ENCODE results near the gene LCE5A. TPM values are rescaled to one million over a fixed set of nuclear protein-coding genes. Genes with fewer than 3 reads are reported as not detected.
"Not testable (repeated sequence)": the region's sequence is repeated elsewhere in the genome, so short reads cannot be mapped to it uniquely, and the experiment has no call there.

The LCE5A gene
- total RNA-seq, 4 donors from 2014 or later = 1.2 TPM; not detected in 3

DNA sequence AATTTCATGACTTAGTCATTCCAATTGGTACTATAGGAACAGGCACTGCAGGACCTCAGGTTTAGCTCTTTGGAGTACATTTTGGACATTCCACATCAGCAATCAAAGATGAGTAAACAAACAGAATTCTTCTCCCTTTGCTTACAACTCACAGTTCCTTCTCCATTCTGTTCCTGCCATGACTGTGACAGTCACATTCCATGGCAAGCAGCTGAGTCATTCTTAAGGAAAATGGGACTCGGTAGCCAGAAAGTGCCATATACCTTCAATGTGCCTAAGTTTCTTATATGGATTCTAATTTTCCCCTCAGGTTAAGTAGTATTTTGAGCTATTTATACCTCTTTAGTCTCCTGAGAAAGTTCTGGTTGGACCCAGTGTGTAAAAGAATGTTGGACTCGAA lies 29.3 kb downstream of the LCE5A start:
- Histone ChIP-seq H3K4me3 (no peak overlapping the region), H3K27me3 (peaks cover 0 to 16% (median 0%) of the 10 kb centered on the region in 4 donors), H3K4me1 (no peaks in the 10 kb centered on the region), H3K36me3 (no peaks in the 10 kb centered on the region), H3K27ac (no peak overlapping the region), H3K9me3 (no peaks in the 10 kb centered on the region)
- 40 to 57% methylated on average over 2 of the region's 2 CpGs for WGBS, 2 donors
- TF ChIP-seq, protein P1, sequence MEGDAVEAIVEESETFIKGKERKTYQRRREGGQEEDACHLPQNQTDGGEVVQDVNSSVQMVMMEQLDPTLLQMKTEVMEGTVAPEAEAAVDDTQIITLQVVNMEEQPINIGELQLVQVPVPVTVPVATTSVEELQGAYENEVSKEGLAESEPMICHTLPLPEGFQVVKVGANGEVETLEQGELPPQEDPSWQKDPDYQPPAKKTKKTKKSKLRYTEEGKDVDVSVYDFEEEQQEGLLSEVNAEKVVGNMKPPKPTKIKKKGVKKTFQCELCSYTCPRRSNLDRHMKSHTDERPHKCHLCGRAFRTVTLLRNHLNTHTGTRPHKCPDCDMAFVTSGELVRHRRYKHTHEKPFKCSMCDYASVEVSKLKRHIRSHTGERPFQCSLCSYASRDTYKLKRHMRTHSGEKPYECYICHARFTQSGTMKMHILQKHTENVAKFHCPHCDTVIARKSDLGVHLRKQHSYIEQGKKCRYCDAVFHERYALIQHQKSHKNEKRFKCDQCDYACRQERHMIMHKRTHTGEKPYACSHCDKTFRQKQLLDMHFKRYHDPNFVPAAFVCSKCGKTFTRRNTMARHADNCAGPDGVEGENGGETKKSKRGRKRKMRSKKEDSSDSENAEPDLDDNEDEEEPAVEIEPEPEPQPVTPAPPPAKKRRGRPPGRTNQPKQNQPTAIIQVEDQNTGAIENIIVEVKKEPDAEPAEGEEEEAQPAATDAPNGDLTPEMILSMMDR (IDR thresholded peaks at IDR 0.05) = no peak
- no peak for TF ChIP-seq POLR2A (IDR thresholded peaks at IDR 0.05)
- intact Hi-C loops (cut with DNase I) = no loop called here
- DNase-seq = no peak

DNA sequence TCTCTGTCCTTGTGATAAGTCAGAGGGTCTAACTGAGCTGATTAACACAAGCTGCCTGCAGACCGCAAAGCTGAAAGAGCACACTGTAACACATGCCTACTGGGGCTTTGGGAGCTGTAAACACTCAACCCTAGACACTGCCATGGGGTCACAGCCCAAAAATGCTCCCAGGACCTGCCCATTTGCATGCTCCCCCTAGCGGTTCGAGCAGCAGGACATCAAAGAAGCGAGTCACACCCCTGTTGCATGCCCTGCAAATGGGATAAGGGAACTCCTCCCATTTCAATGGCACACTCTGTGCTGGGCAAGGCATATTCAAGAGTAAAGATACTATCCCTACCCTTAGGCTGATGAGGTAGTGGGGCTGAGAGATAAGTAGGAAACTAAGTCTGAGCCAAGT lies 33.2 kb downstream of the LCE5A start:
- H3K36me3 ChIP-seq = no peaks in the 10 kb centered on the region
- H3K4me3 ChIP-seq = no peak overlapping the region
- H3K9me3 ChIP-seq = no peaks in the 10 kb centered on the region
- no peak overlapping the region for H3K27ac ChIP-seq
- intact Hi-C loops (cut with DNase I) = no loop called here
- 27 to 47% methylated on average over 3 to 4 of the region's 4 CpGs for WGBS, 2 donors
- peaks cover 0 to 10% (median 0%) of the 10 kb centered on the region in 4 donors for H3K27me3 ChIP-seq
- H3K4me1 ChIP-seq = no peaks in the 10 kb centered on the region
- no peak for TF ChIP-seq POLR2A (IDR thresholded peaks at IDR 0.05)
- TF ChIP-seq, protein P1 (IDR thresholded peaks at IDR 0.05) = peak in 1 of 6 experiments; percentile 40
- DNase-seq = no peak

DNA sequence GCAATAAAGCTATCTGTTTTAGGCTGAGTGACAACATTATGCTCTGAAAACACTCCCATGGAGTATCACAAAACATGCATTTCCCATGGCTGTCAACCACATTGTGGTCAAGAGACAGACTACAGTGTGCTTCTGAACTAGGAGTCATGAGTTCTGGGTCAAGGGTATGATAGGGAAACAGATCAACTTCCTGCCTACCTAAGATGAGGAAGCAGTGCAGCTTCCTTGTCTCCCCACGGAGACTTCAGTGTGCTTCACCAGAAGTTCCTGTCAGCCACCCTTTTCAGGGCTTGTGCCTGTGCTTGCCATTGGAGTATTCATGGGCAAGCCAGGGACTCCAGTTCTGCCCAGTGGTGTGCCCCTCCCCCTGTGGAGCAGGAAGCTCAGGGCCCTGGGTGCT lies 36.1 kb downstream of the LCE5A start:
- Histone ChIP-seq H3K27me3 (peaks cover 0 to 6% (median 0%) of the 10 kb centered on the region in 4 donors), H3K4me3 (no peak overlapping the region), H3K36me3 (no peaks in the 10 kb centered on the region), H3K4me1 (no peaks in the 10 kb centered on the region), H3K27ac (no peak overlapping the region), H3K9me3 (no peaks in the 10 kb centered on the region)
- intact Hi-C loops (cut with DNase I) = no loop called here
- DNase-seq = no peak
- TF ChIP-seq, protein P1 (IDR thresholded peaks at IDR 0.05) = no peak
- TF ChIP-seq POLR2A (IDR thresholded peaks at IDR 0.05) = no peak
- WGBS, 2 donors = 71 to 80% methylated on average over 1 of the region's 1 CpG

DNA sequence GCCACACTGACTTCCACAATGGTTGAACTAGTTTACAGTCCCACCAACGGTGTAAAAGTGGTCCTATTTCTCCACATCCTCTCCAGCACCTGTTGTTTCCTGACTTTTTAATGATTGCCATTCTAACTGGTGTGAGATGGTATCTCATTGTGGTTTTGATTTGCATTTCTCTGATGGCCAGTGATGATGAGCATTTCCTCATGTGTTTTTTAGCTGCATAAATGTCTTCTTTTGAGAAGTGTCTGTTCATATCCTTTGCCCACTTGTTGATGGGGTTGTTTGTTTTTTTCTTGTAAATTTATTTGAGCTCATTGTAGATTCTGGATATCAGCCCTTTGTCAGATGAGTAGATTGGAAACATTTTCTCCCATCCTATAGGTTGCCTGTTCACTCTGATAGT lies 37.8 kb downstream of the LCE5A start:
- WGBS, 2 donors = no CpG with 5 or more reads among the region's 1 CpG
- H3K36me3 ChIP-seq; intact Hi-C loops (cut with DNase I); H3K9me3 ChIP-seq; H3K27ac ChIP-seq; H3K27me3 ChIP-seq; H3K4me1 ChIP-seq; DNase-seq; H3K4me3 ChIP-seq: not testable (repeated sequence)

Other genes starting within 250 kb of the LCE5A start
- 10 to 100 TPM in 1 of 4 donors, 1 to 10 TPM in 2, under 1 TPM in 1; 0.94 to 21.1 (median 4.3) TPM for gene FLG, start 185.6 kb upstream of the LCE5A start, total RNA-seq
- gene FLG2, start 150.8 kb upstream of the LCE5A start, total RNA-seq = under 1 TPM in 3 of 4 donors, not detected in 1; 0.11 to 0.19 (median 0.13) TPM
- gene CRNN, start 96.5 kb upstream of the LCE5A start, total RNA-seq = 1,000 to 10,000 TPM; 1,263 to 5,310 (median 2,301) TPM
- gene CRCT1, start 3.7 kb downstream of the LCE5A start, total RNA-seq = 100 to 1,000 TPM in 3 of 4 donors, 10 to 100 TPM in 1; 87.9 to 720 (median 367) TPM
- 10 to 100 TPM in 1 of 4 donors, 1 to 10 TPM in 2, under 1 TPM in 1; 0.76 to 10.0 (median 2.4) TPM for gene LCE3E, start 56.0 kb downstream of the LCE5A start, total RNA-seq
- 10 to 100 TPM in 1 of 4 donors, not detected in 3; 19.2 TPM for gene LCE3D, start 69.7 kb downstream of the LCE5A start, total RNA-seq
- not detected for gene LCE3C, start 89.4 kb downstream of the LCE5A start, total RNA-seq
- not detected for gene LCE3B, start 103.0 kb downstream of the LCE5A start, total RNA-seq
- not detected for gene LCE3A, start 112.3 kb downstream of the LCE5A start, total RNA-seq
- not detected for gene LCE2D, start 152.6 kb downstream of the LCE5A start, total RNA-seq
- gene LCE2C, start 164.5 kb downstream of the LCE5A start, total RNA-seq = not detected
- not detected for gene LCE2B, start 175.3 kb downstream of the LCE5A start, total RNA-seq
- gene LCE2A, start 187.5 kb downstream of the LCE5A start, total RNA-seq = not detected
- gene LCE4A, start 197.4 kb downstream of the LCE5A start, total RNA-seq = not detected
- 1 to 10 TPM in 2 of 4 donors, under 1 TPM in 2; 0.09 to 3.7 (median 1.2) TPM for gene KPRP, start 247.2 kb downstream of the LCE5A start, total RNA-seq

Data from esophagus squamous epithelium (tissue), 5 donors.